GM13977 (cell line): ENCODE data around the gene NINL.

Experiments used
- DNase-seq: peaks from one replicate; pipeline ENCODE4 v3.0.0; 2012; ENCODE audit warnings: low spot score
- in situ Hi-C: fragments of 300-500 bp; cut with MboI; formaldehyde crosslinking; loops from one replicate; pipeline ENCODE4 v1.12.0; 2022; ENCODE audit warnings: low sequenced_read_pairs, low pct_unique_long_range_greater_than_20kb, mixed read lengths, inconsistent platforms; ENCODE audit not compliant: unreplicated experiment
- TF ChIP-seq, protein P1 (sequence below): IDR thresholded peaks from 2 replicates; pipeline ENCODE4 v1.5.1; 2012; ENCODE audit warnings: mild to moderate bottlenecking, control low read depth; ENCODE audit not compliant: insufficient read depth; ENCODE audit errors: extremely low read depth, missing control alignments

NINL gene

DNA sequence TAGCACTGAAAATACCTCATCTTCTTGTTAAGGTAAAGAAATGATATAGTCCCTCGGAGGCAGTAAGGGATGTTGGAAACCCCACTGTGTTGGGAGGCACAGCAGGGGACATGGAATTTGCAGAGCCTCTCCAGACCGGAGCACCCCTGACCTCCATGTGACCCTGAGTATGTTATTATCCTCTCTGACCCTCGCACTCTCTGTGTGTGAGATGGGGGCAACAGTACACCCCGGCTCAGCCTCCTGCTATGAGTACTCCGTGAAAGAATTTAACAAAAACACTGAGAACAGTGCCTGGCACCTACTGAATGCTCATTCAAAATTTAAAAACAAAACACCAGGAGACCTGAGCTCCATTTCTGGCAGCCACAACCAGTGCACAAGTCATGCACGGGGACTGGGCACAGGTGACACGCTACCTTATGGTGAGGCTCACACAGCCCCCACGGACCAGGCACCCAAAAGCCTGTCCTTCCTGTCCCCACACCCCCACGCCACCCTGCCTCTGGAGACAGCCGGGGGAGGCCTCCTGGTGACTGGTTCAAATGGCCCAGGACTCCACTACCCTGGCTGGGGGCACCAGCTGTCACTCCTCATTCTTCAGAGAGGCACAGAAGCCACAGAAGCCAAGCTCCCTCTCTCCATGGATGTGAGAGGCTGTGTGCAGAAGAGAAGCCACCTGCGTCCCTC, 6.1 kb downstream of the NINL start:
- no peak for DNase-seq
- in situ Hi-C loops = no loop called here
- TF ChIP-seq, protein P1, sequence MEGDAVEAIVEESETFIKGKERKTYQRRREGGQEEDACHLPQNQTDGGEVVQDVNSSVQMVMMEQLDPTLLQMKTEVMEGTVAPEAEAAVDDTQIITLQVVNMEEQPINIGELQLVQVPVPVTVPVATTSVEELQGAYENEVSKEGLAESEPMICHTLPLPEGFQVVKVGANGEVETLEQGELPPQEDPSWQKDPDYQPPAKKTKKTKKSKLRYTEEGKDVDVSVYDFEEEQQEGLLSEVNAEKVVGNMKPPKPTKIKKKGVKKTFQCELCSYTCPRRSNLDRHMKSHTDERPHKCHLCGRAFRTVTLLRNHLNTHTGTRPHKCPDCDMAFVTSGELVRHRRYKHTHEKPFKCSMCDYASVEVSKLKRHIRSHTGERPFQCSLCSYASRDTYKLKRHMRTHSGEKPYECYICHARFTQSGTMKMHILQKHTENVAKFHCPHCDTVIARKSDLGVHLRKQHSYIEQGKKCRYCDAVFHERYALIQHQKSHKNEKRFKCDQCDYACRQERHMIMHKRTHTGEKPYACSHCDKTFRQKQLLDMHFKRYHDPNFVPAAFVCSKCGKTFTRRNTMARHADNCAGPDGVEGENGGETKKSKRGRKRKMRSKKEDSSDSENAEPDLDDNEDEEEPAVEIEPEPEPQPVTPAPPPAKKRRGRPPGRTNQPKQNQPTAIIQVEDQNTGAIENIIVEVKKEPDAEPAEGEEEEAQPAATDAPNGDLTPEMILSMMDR = no peak

DNA sequence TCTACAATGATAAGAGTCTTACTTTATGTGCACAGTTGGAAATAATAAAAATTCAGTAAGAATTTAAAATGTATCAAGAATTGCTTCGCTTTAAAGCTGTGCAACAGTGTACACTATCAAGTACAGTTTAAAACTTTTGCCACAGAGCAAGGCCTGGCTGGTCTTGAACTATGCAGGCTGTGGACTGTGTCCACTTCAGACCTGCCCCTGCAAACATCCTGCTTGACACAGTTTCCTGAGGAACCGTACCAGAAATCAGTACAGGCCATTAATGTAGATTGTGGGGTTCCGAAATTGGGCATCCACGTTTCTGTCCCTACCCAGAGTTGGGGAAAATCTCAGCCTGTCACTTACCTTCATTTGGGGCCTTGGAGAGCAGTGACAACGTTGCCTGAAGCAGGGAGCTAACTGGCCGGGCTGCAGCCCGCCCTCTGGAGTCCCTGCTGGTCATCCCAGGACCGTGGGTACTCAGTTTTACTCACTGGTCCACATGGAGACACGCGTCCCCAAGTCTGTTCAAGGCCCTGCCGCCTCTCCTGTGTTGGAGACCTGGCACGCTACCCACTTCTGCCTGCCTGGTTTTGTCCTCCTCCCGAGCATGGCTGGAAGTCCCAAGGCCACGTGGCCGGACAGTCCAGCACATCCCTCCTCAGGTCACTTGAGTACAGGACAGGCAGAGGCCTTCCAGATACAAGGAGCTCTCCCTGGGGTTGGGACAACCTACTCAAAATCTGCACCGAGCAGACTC, 8.4 kb downstream of the NINL start:
- DNase-seq = no peak
- in situ Hi-C loops = no loop called here
- TF ChIP-seq, protein P1 = no peak

DNA sequence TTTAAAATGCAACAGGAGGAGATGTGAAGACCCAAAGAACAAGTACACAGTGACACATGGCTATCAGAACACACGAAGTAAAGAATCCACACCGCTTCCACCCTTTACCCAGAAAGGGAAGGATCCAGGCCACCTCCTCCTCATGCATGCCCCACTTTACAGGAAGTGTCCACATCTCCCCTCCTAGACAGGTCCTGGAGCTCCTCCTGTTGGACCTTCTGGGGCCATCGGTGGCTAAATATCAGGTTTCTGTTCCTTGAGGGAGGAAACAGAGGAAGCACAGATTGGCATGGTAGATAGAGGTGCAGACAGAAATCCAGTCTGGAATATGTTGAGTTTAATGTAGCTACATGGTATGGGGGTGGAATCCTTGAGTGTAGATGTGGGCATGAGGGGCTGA, 10.9 kb downstream of the NINL start:
- TF ChIP-seq, protein P1 = no peak
- in situ Hi-C loops = no loop called here
- DNase-seq = no peak

DNA sequence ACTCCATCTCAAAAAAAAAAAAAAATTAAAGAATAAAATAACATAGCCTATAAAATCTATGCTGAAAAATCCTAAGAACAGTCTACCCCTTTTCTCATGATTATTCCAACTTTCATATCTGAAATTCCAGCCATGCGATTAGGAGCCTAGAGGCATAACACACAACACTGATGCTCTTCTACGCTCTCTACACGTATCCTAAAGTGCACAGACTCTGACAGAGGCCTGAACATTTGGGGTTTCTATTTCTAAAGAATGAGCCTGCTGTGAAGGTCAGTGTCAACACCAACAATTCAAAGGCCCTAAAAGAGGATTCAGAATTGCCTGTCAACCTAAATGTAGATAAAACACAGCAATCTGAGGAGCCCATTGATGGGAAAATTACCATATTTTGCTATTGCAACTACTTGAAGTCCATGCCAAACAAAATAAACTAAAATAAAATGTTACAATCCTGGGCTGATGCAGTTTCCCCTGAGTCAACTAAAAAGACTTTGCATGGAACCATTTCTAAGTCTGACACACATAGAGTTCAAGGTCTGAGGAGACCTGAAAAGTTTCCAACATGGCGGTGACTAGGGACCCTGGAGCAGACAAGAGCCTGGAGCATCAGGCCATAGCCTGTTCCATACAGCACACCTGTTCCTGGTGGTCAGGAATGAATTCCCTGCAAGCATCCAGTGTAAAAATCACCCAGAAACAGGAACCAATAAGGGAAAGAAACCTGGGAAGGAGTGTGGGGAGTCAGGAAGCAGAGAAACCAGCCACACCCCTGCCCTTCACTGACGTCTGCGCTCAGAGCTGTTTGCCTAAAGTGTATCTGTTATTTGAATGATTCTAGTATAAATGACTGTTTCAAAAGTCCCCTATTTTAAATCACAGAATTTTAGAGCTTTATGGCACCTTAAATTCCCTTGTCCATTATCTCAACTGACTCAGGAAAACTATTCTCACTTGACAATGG, 11.8 kb downstream of the NINL start:
- in situ Hi-C loops = no loop called here
- TF ChIP-seq, protein P1 = no peak
- DNase-seq = no peak

DNA sequence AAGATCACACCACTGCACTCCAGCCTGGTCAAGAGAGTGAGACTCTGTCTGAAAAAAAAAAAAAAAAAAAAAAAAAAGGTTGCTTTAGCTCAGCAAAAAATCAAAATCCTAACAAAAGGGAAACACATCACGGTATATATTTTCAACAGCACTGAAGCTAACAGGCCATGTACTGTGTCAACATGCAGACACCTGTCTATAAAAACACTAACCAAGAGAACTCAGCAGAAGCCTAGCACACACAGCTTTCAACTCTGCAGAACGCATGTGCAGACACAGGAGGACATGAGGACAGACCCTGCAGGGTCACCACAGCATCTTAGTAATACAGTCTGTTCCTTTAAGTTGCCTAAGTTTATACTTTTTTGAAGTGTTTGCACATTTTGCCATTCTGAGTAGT, 13.5 kb downstream of the NINL start:
- in situ Hi-C loops = no loop called here
- TF ChIP-seq, protein P1 = no peak
- no peak for DNase-seq

DNA sequence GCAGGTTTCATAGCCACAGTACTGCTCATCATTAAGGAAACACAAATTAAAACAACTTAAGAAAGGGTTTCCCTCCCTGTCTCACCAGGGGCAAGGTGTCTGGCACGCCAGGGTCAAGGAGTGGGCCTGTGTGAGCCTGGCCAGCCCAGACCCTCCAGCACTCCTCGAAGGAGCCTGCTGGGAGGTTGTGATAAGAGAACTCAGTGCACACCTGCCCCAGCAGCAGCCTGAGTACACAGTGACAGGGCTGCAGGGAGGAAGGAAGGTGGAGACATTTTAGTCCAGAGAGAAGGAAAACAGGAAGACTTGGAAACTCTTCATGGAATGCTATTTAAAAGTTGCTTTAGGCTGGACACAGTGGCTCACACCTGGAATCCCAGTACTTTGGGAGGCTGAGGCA, 14.1 kb downstream of the NINL start:
- TF ChIP-seq, protein P1 = no peak
- DNase-seq = no peak
- in situ Hi-C loops = no loop called here
